AG09309 (cell line): ENCODE data around the gene MARCHF11.

Experiments
- DNase-seq: peaks from one replicate; pipeline ENCODE4 v3.0.0-alpha.2; 2010; ENCODE audit warnings: low read depth
- H3K4me3 ChIP-seq: 2 replicates; pipeline ENCODE4 v1.5.1; 2011; ENCODE audit warnings: mild to moderate bottlenecking, low read depth, low read length, moderate library complexity; ENCODE audit not compliant: control insufficient read depth
- CTCF ChIP-seq: IDR thresholded peaks from 2 replicates; pipeline ENCODE4 v1.5.1; 2011; ENCODE audit warnings: mild to moderate bottlenecking, low read depth, low read length, inconsistent platforms; ENCODE audit not compliant: insufficient read depth, control insufficient read depth; ENCODE audit errors: missing control alignments

Gene MARCHF11

GRCh38 chr5:16169550-16169949 is 10.0 kb downstream of the MARCHF11 start:
- no peak for DNase-seq
- no peak for TF ChIP-seq CTCF
- no peak overlapping the region for H3K4me3 ChIP-seq

- peak; percentile 75 for TF ChIP-seq CTCF
- peak; percentile 25 for DNase-seq
- no peak overlapping the region for H3K4me3 ChIP-seq
These were observed 18.9 kb downstream of the MARCHF11 start for GRCh38 chr5:16160706-16161105.

- H3K4me3 ChIP-seq = no peak overlapping the region
- no peak for TF ChIP-seq CTCF
- no peak for DNase-seq
These were observed 20.0 kb downstream of the MARCHF11 start for GRCh38 chr5:16159636-16160035.

- no peak for DNase-seq
- TF ChIP-seq CTCF = no peak
- no peak overlapping the region for H3K4me3 ChIP-seq
These were observed 23.4 kb downstream of the MARCHF11 start for GRCh38 chr5:16156152-16156551.

- H3K4me3 ChIP-seq = no peak overlapping the region
- TF ChIP-seq CTCF = no peak
- no peak for DNase-seq
These were observed 26.7 kb downstream of the MARCHF11 start for GRCh38 chr5:16152601-16153568.

GRCh38 chr5:16149621-16150020 is 30.0 kb downstream of the MARCHF11 start:
- no peak for TF ChIP-seq CTCF

More at GRCh38 chr5:16149621-16150020, 30.0 kb downstream of the MARCHF11 start:
- no peak for DNase-seq
- no peak overlapping the region for H3K4me3 ChIP-seq
